Measurements from ENCODE around the gene HSPB7.
"Not testable (repeated sequence)": the region's sequence is repeated elsewhere in the genome, so short reads cannot be mapped to it uniquely, and the experiment has no call there.

Gene HSPB7

GRCh38 chr1:16007671-16008341 lies 10.0 kb downstream of the HSPB7 start:
- TF ChIP-seq POLR2A (IDR thresholded peaks at IDR 0.05; ENCODE audit: low read depth, low read length) (no peak), POLR2AphosphoS5 (IDR thresholded peaks at IDR 0.05; ENCODE audit: low read depth, low read length) (no peak), TAF1 (IDR thresholded peaks at IDR 0.05; ENCODE audit: borderline replicate concordance, low read depth, low read length) (no peak)
- FAIRE-seq (no peak), DNase-seq (ENCODE audit: insufficient read length) (no peak)

- FAIRE-seq (peak; percentile 69), DNase-seq (ENCODE audit: insufficient read length) (no peak)
- TF ChIP-seq POLR2A (IDR thresholded peaks at IDR 0.05; ENCODE audit: low read depth, low read length), result no peak
These were observed 11.0 kb downstream of the HSPB7 start for GRCh38 chr1:16006552-16007485.

GRCh38 chr1:16006010-16006409 lies 11.8 kb downstream of the HSPB7 start:
- TF ChIP-seq POLR2A (IDR thresholded peaks at IDR 0.05; ENCODE audit: low read depth, low read length), result no peak
- no peak for TF ChIP-seq TAF1 (IDR thresholded peaks at IDR 0.05; ENCODE audit: borderline replicate concordance, low read depth, low read length)
- TF ChIP-seq POLR2AphosphoS5 (IDR thresholded peaks at IDR 0.05; ENCODE audit: low read depth, low read length), result no peak
- DNase-seq (ENCODE audit: insufficient read length), result no peak
- no peak for FAIRE-seq

- DNase-seq (ENCODE audit: insufficient read length) (no peak), FAIRE-seq (no peak)
- TF ChIP-seq POLR2AphosphoS5 (IDR thresholded peaks at IDR 0.05; ENCODE audit: low read depth, low read length) (no peak), POLR2A (IDR thresholded peaks at IDR 0.05; ENCODE audit: low read depth, low read length) (no peak), TAF1 (IDR thresholded peaks at IDR 0.05; ENCODE audit: borderline replicate concordance, low read depth, low read length) (no peak)
These were observed 12.2 kb downstream of the HSPB7 start for GRCh38 chr1:16005597-16005996.

- FAIRE-seq; DNase-seq (ENCODE audit: insufficient read length): not testable (repeated sequence)
These were observed 16.6 kb downstream of the HSPB7 start for GRCh38 chr1:16001274-16001673.

GRCh38 chr1:15998929-15999328 lies 18.9 kb downstream of the HSPB7 start:
- DNase-seq (ENCODE audit: insufficient read length) (no peak), FAIRE-seq (no peak)
- TF ChIP-seq POLR2AphosphoS5 (IDR thresholded peaks at IDR 0.05; ENCODE audit: low read depth, low read length) (no peak), POLR2A (IDR thresholded peaks at IDR 0.05; ENCODE audit: low read depth, low read length) (no peak), TAF1 (IDR thresholded peaks at IDR 0.05; ENCODE audit: borderline replicate concordance, low read depth, low read length) (no peak)

- TF ChIP-seq POLR2A (IDR thresholded peaks at IDR 0.05; ENCODE audit: low read depth, low read length) (no peak), TAF1 (IDR thresholded peaks at IDR 0.05; ENCODE audit: borderline replicate concordance, low read depth, low read length) (no peak), POLR2AphosphoS5 (IDR thresholded peaks at IDR 0.05; ENCODE audit: low read depth, low read length) (no peak)
- DNase-seq (ENCODE audit: insufficient read length) (no peak), FAIRE-seq (no peak)
These were observed 20.1 kb downstream of the HSPB7 start for GRCh38 chr1:15997637-15998280.

GRCh38 chr1:15997076-15997585 lies 20.7 kb downstream of the HSPB7 start:
- FAIRE-seq (no peak), DNase-seq (ENCODE audit: insufficient read length) (no peak)
- TF ChIP-seq TAF1 (IDR thresholded peaks at IDR 0.05; ENCODE audit: borderline replicate concordance, low read depth, low read length) (no peak), POLR2A (IDR thresholded peaks at IDR 0.05; ENCODE audit: low read depth, low read length) (no peak), POLR2AphosphoS5 (IDR thresholded peaks at IDR 0.05; ENCODE audit: low read depth, low read length) (no peak)

- DNase-seq (ENCODE audit: insufficient read length) (no peak), FAIRE-seq (no peak)
- TF ChIP-seq POLR2AphosphoS5 (IDR thresholded peaks at IDR 0.05; ENCODE audit: low read depth, low read length) (no peak), POLR2A (IDR thresholded peaks at IDR 0.05; ENCODE audit: low read depth, low read length) (no peak), TAF1 (IDR thresholded peaks at IDR 0.05; ENCODE audit: borderline replicate concordance, low read depth, low read length) (no peak)
These were observed 23.1 kb downstream of the HSPB7 start for GRCh38 chr1:15994590-15995351.

- FAIRE-seq (no peak), DNase-seq (ENCODE audit: insufficient read length) (no peak)
These were observed 23.8 kb downstream of the HSPB7 start for GRCh38 chr1:15994081-15994480.

GRCh38 chr1:15993666-15994065 lies 24.2 kb downstream of the HSPB7 start:
- DNase-seq (ENCODE audit: insufficient read length) (no peak), FAIRE-seq (no peak)
- no peak for TF ChIP-seq POLR2A (IDR thresholded peaks at IDR 0.05; ENCODE audit: low read depth, low read length)
- no peak for TF ChIP-seq POLR2AphosphoS5 (IDR thresholded peaks at IDR 0.05; ENCODE audit: low read depth, low read length)
- TF ChIP-seq TAF1 (IDR thresholded peaks at IDR 0.05; ENCODE audit: borderline replicate concordance, low read depth, low read length), result no peak

More at GRCh38 chr1:15994081-15994480, 23.8 kb downstream of the HSPB7 start:
- TF ChIP-seq POLR2AphosphoS5 (IDR thresholded peaks at IDR 0.05; ENCODE audit: low read depth, low read length) (no peak), TAF1 (IDR thresholded peaks at IDR 0.05; ENCODE audit: borderline replicate concordance, low read depth, low read length) (no peak), POLR2A (IDR thresholded peaks at IDR 0.05; ENCODE audit: low read depth, low read length) (no peak)
